KOPT-K1 (cell line): ENCODE data around the gene CAMK2B.

ENCODE experiments used
- H3K27ac ChIP-seq: fragments of 200-600 bp; sonication (generic); 2 replicates; pipeline ENCODE4 v1.5.1; 2016; ENCODE audit warnings: antibody characterized with exemption, mild to moderate bottlenecking, low read depth, low read length; ENCODE audit not compliant: poor library complexity, severe bottlenecking
- H3K36me3 ChIP-seq: fragments of 200-600 bp; sonication (generic); 2 replicates; pipeline ENCODE4 v1.5.1; 2017; ENCODE audit warnings: antibody characterized with exemption, mild to moderate bottlenecking, low read length, moderate library complexity; ENCODE audit not compliant: insufficient read depth
- H3K9me3 ChIP-seq: fragments of 200-600 bp; sonication (generic); 2 replicates; pipeline ENCODE4 v1.5.1; 2017; ENCODE audit warnings: antibody characterized with exemption, low read length, mild to moderate bottlenecking; ENCODE audit not compliant: insufficient read depth, poor library complexity, severe bottlenecking

Gene CAMK2B

DNA sequence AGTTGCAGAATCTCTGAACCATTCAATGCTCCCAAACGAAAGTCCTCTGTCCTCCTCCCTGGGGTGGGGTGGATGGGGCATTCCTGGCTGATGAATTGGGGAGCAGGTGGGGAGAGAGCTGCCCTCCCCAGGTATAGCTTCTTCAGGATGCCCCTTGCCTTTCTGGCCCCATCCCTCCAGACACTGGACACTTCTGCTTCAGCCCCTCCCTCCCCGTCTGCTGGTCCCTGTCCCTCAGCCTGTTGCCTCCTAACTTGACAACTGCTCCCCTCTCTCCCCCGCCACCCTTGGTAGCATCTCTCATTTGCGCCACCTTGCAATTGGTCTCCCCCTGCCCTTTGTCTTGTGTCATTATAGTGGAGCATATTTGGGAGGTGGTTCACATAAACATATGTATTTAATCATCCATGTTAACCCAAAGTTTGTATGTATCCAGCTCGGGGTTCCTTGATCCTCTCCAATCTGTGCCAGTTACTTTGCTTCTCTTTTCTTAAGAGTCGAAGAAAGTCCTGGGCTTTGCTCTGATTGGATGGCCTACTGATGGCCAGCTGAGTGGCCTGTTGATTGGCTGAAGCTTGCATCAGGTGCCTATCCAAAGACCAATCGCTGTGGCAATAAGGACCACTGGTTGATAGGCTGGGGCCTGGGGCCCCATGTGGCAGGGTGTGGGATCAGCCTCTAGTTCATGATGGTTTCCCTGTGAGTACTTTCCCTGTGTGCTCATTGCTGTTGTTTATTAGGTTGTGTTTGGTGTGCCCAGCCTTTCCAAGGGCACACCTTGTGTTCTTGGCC, 132.2 kb downstream of the CAMK2B start:
- Histone ChIP-seq H3K9me3 (no peaks in the 10 kb centered on the region), H3K36me3 (no peaks in the 10 kb centered on the region)

DNA sequence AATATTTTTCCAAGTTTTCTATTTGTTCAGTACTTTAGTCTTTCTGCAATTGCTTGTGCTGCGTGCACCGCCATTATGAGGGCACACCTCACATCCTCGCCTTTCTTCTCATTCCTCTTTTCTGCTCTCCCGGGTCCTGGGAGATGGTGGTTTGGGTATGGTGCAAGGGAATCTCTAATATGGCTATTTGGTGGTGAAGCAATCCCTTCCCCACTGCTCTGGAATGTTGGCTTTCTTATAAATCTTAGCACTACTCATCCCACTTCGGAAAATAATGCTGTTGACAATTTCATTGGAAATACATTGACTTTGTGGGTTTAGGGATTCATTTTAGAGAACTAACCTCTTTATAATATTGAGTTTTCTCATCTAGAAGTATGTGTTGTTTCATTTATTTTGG, 134.2 kb downstream of the CAMK2B start:
- H3K36me3 ChIP-seq: no peaks in the 10 kb centered on the region
- no peaks in the 10 kb centered on the region for H3K9me3 ChIP-seq
- H3K27ac ChIP-seq: no peak overlapping the region

More for the DNA sequence above, 132.2 kb downstream of the CAMK2B start:
- H3K27ac ChIP-seq: no peak overlapping the region

DNA sequence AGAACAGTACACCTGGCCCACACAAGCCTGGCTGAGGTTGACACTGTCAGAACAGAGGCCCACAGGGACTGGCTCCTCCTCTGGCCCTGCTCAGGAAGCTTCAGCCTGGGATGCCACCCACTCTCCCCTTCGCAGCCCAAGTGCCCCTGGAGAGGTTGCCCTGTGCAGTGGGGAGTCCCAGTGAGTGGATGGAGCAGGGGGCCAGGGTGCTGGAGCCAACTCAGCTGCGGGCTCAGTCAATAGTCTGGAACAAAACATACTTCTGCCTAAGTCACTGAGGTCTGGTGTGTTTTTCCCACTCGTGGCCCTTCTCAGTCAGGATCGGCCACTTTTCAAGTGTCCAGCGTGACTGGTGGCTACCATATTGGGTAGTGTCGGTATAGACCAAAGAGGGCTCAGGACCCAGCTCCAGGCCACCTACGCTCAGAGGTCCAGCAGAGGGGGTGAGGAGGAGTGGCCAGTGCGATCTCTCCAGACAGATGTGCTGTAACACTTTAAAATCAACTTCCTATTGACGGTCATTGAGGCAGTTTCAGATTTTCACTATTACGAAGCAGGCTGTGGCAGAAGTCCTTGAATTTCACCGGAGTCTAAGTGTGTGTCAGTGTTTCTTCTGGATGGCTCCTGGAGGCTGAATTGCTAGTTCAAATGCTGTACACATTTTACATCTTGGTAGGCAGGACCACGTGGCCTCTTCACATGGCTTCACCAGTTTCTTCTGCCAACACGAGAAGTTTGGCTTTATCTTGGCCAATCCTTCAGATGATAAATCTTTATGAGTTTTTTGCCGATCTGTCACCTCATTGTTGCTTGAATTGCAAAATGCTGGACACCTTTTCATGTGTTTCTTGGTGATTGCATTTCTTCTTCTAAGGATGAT, 135.2 kb downstream of the CAMK2B start:
- no peaks in the 10 kb centered on the region for H3K9me3 ChIP-seq
- H3K27ac ChIP-seq: no peak overlapping the region
- no peaks in the 10 kb centered on the region for H3K36me3 ChIP-seq

DNA sequence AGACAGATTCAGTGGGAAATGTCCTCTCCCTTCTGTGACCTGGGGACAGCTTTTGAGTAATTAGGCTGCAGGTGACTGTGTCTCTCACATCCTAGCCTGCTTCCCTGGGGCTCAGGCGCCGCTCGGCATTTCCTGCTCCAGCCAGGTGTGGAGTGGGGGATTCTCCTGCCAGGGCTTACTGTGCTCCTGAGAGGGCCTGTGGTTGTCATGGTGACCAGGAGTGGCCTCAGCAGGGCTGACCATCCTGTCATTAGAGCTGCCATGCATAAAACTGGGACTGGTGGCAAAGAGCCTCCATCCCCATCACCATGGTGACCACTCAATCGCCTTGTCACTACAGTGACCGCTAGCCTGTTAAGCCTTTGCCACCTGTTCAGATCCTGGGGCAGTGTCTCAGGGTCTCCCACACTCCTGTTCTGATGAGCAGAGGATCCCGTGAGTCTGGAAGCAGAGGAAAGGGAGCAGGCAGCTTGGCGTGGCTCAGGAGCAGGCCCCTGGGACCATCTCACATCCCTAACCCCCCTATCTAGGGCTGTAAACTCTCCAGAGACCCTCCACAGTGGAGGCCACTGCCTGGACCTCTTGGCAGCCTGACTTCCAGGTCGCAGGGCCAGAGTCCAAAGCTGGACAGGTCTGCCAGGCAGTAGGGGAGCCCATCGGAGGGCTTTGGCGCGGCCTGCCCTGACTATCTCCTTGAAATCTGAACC, 136.0 kb downstream of the CAMK2B start, which contains the start of gene GCK:
Gene GCK, minus strand, starts transcription at position 154 of the 707 bp plus-strand sequence. CDS start 486 bp downstream, outside the sequence.
- H3K27ac ChIP-seq: no peak within 1 kb of the TSS
- no peaks in the 10 kb centered on the region for H3K36me3 ChIP-seq
- H3K9me3 ChIP-seq: no peaks in the 10 kb centered on the region

DNA sequence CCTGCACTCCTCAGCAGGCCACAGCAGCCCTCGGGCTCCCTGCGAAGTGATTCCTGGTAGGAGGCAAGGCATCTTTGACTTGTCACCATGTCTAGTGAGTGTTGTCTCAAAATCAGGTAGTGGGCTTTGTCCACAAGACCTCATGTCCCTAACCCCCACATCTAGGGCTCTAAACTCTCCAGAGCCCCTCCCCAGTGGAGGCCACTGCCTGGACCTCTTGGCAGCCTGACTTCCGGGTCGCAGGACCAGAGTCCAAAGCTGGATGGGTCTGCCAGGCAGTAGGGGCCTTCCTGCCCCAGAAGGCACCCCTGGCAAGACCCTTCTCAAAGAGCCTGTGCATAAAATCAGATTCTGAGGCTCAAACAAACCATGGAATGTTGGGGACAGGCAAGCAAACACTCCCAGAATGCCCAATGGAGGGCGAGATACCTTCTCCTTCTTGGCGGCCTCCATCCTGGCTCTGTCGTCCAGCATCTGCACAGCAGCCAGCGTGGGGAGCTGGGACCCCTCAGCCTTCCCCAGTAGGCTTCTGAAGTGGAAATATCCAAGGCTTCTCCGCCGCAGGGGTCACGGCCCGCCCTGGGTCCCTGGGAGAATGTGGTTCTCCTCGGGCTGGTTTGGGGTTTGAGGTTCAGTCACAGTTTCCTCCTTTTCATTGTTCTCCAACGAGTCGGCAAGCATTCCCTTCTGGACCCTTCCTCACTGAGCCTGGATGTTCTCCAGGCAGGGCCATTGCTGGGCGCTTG, 136.7 kb downstream of the CAMK2B start:
- Histone ChIP-seq H3K27ac (no peak overlapping the region), H3K36me3 (no peaks in the 10 kb centered on the region), H3K9me3 (no peaks in the 10 kb centered on the region)

DNA sequence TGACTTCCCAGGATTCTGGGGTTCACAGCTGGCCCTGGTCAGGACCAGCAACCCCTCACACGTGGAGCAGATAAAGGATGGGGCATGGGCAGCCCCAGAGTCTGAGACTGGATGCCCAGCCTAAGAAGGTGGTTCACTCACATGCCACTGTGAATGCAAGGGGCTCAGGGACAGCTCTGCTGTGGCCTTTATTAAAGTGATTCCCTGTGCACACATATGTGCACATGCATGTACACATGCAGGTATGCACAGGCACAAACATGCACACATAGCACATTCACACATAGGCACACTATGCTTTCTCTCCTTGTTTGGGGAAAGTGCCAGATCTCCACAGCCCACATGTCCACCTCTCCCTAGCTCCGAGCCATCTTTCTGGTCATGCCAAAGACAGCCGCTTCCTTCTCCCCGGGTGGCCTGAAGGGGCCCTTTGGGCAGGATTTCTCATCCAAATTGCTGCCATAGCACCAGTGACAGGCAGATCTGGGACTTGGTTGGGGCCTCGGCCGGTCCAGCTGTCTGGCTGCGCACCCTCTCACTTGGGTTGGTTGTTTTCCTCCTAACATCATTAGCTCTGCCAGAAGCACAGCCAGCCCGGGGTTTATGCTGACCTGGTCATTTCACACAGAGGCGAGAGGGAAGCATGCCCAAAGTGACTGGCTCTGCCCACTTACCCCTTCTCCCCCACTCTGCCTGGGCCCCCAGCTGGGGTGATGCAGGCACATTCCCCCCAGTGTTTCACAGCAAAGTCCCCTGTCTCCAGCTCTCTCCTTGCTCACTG, 137.6 kb downstream of the CAMK2B start:
- Histone ChIP-seq H3K27ac (no peak overlapping the region), H3K9me3 (peaks cover 5% of the 10 kb centered on the region), H3K36me3 (no peaks in the 10 kb centered on the region)

DNA sequence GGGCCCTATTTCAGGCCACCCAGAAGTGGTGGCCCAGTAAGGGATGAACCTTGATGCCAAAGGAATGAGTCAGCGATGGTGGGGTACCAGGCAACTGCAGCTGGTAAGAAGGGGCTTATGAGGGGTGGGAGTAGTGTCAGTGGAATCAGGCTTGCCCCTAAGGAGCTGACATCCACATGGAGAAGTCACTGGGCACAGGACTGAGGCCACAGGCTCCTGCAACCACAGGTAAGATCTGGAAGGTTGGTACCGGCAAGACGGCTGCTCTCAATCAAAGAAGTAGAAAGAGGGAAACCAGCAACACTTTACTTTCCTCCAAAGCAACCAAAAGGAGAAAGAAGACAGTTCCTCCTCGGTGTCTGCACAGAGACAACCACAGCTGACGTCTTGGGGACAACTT, 138.7 kb downstream of the CAMK2B start:
- peaks cover 16% of the 10 kb centered on the region for H3K9me3 ChIP-seq
- H3K36me3 ChIP-seq: no peaks in the 10 kb centered on the region
- no peak overlapping the region for H3K27ac ChIP-seq

DNA sequence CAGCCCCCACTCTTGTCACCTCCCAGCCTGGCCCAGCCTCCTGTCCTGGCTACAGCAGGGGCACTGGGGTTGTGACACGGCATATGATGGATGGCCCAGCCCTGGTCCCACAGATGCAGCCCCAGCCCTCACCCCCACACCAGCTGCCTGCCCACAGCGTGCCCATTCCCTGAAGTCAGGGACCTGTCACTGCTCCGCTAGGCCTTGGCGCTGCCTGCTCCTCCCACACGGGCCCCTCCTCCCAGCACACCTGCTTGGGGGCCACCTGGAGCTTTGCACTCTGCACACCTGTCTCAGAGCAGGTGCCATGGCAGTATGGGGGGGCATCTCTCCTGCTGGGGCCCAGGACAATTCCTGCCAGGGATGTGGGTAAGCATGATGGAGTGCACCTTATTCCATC, 139.7 kb downstream of the CAMK2B start:
- Histone ChIP-seq H3K9me3 (peaks cover 16% of the 10 kb centered on the region), H3K36me3 (no peaks in the 10 kb centered on the region), H3K27ac (no peak overlapping the region)

DNA sequence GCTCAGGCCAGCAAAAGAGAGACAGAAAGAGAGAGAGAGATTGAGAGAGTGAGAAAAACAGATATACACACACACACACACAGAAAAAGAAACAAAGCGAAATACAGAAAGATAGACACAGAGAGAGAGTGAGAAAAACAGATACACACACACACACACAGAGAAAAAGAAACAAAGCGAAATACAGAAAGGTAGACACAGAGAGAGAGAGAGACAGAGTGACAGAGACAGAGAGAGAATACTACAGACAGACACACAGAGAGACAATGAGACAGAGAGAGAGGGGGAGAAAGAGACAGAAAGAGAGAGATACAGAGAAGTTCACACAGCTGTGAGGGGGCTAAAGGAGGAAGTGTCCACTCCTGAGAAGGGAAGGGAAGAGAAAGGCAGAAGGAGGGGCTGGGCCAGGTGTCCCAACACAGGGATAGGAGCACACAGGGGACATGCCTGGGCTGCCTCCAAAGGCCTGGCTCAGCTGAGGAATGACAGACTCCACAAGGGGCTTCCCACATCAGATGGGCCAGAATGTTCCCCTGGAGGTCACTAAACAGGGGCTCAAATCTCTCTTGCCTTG, 140.4 kb downstream of the CAMK2B start:
- H3K9me3 ChIP-seq: peaks cover 16% of the 10 kb centered on the region
- no peak overlapping the region for H3K27ac ChIP-seq

DNA sequence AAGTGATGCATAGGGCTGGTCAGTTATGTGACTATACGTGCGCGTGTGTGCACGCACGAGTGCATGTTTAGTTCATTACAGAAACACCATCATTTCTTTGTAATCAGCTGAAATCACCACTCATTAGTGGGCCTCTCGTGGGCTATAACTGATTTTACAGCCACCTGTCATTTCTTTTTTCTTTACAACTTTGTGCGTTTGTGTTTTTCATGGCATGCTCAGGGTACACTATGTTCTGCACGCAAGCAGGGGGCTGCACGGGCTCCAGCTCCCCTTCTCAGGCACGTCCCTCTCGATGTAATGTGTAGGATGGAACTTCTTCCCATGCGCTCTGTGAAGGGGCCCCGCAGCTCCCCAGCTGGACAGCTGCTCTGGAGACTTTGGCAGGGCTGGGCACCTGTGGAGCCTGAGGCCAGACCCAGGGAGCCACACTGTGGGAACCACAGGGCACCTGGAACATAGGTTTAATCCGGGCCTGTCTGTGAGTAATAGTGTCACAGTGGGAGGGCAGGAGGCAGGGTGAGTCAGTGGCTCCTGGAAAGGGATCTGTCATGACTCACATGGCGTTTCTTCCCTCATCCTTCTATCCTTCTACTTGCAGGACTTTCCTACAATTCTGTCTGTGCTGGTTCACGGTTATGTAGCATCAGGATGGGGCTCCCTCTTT, 141.1 kb downstream of the CAMK2B start:
- Histone ChIP-seq H3K36me3 (no peaks in the 10 kb centered on the region), H3K9me3 (peaks cover 16% of the 10 kb centered on the region), H3K27ac (no peak overlapping the region)

More for the DNA sequence above, 140.4 kb downstream of the CAMK2B start:
- no peaks in the 10 kb centered on the region for H3K36me3 ChIP-seq

DNA sequence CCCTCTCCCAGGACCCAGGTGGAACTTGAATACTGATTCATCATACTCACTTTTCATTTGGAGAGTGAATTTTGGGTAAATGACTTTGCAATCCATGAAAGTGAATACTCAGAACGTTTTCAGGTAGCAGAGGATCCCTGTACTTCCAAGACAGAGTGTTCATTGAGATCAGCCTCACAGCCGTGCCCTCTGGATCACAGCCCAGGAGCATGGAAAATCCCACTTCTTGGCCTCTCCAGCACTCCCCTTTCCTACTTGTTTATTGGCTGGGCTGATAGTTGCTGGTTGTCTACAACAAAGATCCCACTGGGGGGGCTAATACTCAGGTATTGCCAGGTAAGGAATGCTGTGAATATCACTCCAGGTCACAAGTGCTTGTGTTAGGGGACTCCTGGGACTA, 142.0 kb downstream of the CAMK2B start:
- peaks cover 16% of the 10 kb centered on the region for H3K9me3 ChIP-seq
- H3K36me3 ChIP-seq: no peaks in the 10 kb centered on the region
- H3K27ac ChIP-seq: no peak overlapping the region

DNA sequence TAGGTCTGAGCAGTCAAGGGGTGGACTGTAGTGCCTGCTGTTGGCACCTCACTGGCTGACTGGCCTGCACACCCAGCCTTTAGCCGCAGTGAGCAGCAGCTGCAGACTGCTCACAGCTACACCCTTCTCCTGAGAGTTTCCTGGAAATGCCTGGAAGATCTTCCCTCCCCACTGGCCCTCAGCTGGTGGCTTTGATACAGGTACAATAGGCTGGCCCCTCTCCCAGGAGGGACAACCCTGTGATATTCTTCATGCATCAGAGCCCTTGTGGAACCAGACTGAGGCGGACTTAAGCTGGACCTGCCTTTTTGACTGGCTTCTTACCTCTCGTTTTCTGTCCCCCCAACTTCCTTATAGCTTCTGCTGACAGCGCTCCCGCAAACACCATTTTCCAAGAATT, 142.6 kb downstream of the CAMK2B start:
- H3K9me3 ChIP-seq: peaks cover 16% of the 10 kb centered on the region
- no peak overlapping the region for H3K27ac ChIP-seq

DNA sequence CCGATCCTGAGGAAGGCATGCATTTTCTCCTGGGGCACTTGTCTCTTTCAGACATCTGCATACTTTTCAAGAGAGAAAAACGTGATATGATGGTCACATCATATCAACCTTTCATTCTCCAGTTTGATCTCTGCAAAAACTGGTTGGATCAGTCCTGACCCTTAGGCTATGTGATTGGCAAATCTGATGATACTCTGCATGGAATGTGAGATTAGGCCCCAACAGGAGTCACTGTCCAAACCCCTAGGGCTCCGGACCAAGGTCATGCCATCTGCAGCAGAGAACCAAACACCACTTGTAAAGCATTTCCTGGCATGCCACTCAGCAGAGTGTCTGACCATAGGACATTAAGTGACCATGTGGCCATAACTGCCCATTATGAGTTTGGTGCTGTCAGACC, 144.8 kb downstream of the CAMK2B start:
- Histone ChIP-seq H3K36me3 (no peaks in the 10 kb centered on the region), H3K27ac (no peak overlapping the region), H3K9me3 (peaks cover 16% of the 10 kb centered on the region)

More for the DNA sequence above, 142.6 kb downstream of the CAMK2B start:
- H3K36me3 ChIP-seq: no peaks in the 10 kb centered on the region
